Right lung (tissue), 5 donors: ENCODE data around the gene DCP2. TPM values are rescaled to one million over a fixed set of nuclear protein-coding genes. Genes with fewer than 3 reads are reported as not detected.
A peak's percentile ranks its signal among the peaks of the same experiment; 100 is the strongest.
"Not testable (repeated sequence)": the region's sequence is repeated elsewhere in the genome, so short reads cannot be mapped to it uniquely, and the experiment has no call there.

Experiments
- DNase-seq, 2 donors: peaks; one replicate each; pipeline ENCODE4 v3.0.0-alpha.2; 2013
- polyA plus RNA-seq, 5 donors: library from polyadenylated mRNA; unstranded; fragments of 120-200 nt; gene quantifications; one replicate each; pipeline versions ENCODE4 v1.2.1 to v1.2.3, GENCODE V29; 2013; ENCODE audit warnings: inconsistent platforms in 1 of 5, low replicate concordance in 1 of 5; ENCODE audit not compliant: insufficient read length in 5 of 5, insufficient read depth in 1 of 5

The DCP2 gene
- polyA plus RNA-seq, 5 donors, result 23.1 to 42.1 (median 32.4) TPM

GRCh38 chr5:112963374-112963733, 13.2 kb upstream of the DCP2 start:
- DNase-seq, result not testable (repeated sequence)

- DNase-seq, result no peak
Observed at GRCh38 chr5:112965733-112966306, 10.8 kb upstream of the DCP2 start.

GRCh38 chr5:112967520-112968083, 9.0 kb upstream of the DCP2 start:
- DNase-seq, result no peak

GRCh38 chr5:112968411-112969106, 8.0 kb upstream of the DCP2 start:
- no peak for DNase-seq

- no peak for DNase-seq
Observed at GRCh38 chr5:112971276-112971675, 5.3 kb upstream of the DCP2 start.

- DNase-seq, result no peak
Observed at GRCh38 chr5:112973036-112973435, 3.6 kb upstream of the DCP2 start.

- no peak for DNase-seq
Observed at GRCh38 chr5:112973904-112974303, 2.7 kb upstream of the DCP2 start.

- no peak for DNase-seq
Observed at GRCh38 chr5:112974901-112975300, 1.7 kb upstream of the DCP2 start.

GRCh38 chr5:112975721-112976431, 722 bp upstream of the DCP2 start:
- no peak for DNase-seq

- peak in 1 of 2 donors; percentile 19 for DNase-seq
Observed at GRCh38 chr5:112977440-112977861, 853 bp downstream of the DCP2 start.

GRCh38 chr5:112978836-112979235, 2.2 kb downstream of the DCP2 start:
- DNase-seq, result no peak

- DNase-seq, result no peak
Observed at GRCh38 chr5:112979723-112980122, 3.1 kb downstream of the DCP2 start.

GRCh38 chr5:112983363-112983762, 6.8 kb downstream of the DCP2 start:
- DNase-seq, result no peak

GRCh38 chr5:112986224-112986623, 9.6 kb downstream of the DCP2 start:
- no peak for DNase-seq

- peak; percentile 60 to 69 for DNase-seq
Observed at GRCh38 chr5:112995764-112996618, 19.4 kb downstream of the DCP2 start.

GRCh38 chr5:112996830-112997374, 20.3 kb downstream of the DCP2 start:
- no peak for DNase-seq

- no peak for DNase-seq
Observed at GRCh38 chr5:112998296-112998695, 21.7 kb downstream of the DCP2 start.

GRCh38 chr5:113000466-113000865, 23.9 kb downstream of the DCP2 start:
- no peak for DNase-seq

GRCh38 chr5:113002423-113002822, 25.8 kb downstream of the DCP2 start:
- no peak for DNase-seq

GRCh38 chr5:113003763-113004162, 27.2 kb downstream of the DCP2 start:
- DNase-seq, result no peak

- no peak for DNase-seq
Observed at GRCh38 chr5:113005454-113005853, 28.9 kb downstream of the DCP2 start.
